SK-N-SH treated with all-trans-retinoic acid at 6 μM for 48 hours (cell line): Measurements from ENCODE around the gene SP3.

ENCODE experiments used
- CREB5 ChIP-seq: fragments of 250-450 bp; sonication (Bioruptor Pico); IDR thresholded peaks from 2 replicates; pipeline ENCODE4 v1.5.1; 2020; ENCODE audit warnings: low read depth, mild to moderate bottlenecking, moderate library complexity
- TF ChIP-seq, protein P1 (sequence below): fragments of 250-450 bp; sonication (Bioruptor Pico); IDR thresholded peaks from 2 replicates; pipeline ENCODE4 v1.8.0; 2020; ENCODE audit warnings: mild to moderate bottlenecking, moderate library complexity, borderline replicate concordance

- no peak for TF ChIP-seq CREB5
- TF ChIP-seq, protein P1, sequence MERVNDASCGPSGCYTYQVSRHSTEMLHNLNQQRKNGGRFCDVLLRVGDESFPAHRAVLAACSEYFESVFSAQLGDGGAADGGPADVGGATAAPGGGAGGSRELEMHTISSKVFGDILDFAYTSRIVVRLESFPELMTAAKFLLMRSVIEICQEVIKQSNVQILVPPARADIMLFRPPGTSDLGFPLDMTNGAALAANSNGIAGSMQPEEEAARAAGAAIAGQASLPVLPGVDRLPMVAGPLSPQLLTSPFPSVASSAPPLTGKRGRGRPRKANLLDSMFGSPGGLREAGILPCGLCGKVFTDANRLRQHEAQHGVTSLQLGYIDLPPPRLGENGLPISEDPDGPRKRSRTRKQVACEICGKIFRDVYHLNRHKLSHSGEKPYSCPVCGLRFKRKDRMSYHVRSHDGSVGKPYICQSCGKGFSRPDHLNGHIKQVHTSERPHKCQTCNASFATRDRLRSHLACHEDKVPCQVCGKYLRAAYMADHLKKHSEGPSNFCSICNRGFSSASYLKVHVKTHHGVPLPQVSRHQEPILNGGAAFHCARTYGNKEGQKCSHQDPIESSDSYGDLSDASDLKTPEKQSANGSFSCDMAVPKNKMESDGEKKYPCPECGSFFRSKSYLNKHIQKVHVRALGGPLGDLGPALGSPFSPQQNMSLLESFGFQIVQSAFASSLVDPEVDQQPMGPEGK (CRISPR knock-in tag): no peak
These were observed 99.0 kb downstream of the SP3 start for GRCh38 chr2:173865971-173866873.
